H1 (cell line): Measurements from ENCODE around the gene PRDX5. TPM values are rescaled to one million over a fixed set of nuclear protein-coding genes. Genes with fewer than 3 reads are reported as not detected.

Source experiments
- CTCF ChIA-PET: fragments of 300-600 bp; sonication (Branson Sonifier 250); formaldehyde crosslinking; loops from one replicate; lab custom pipeline; 2021; ENCODE audit not compliant: partially characterized antibody; lab: Charles Lee
- POLR2A ChIA-PET: fragments of 300-600 bp; sonication (Branson Sonifier 250); formaldehyde crosslinking; loops from one replicate; lab custom pipeline; 2021; ENCODE audit warnings: inconsistent platforms; ENCODE audit not compliant: partially characterized antibody; lab: Charles Lee
- DNase-seq, 2 experiments: peaks; one replicate each; pipeline versions ENCODE4 v3.0.0 to v3.0.0-alpha.2; 2010 to 2022; ENCODE audit warnings: low spot score in 2 of 2, low read depth in 1 of 2, mixed read lengths in 1 of 2
- FAIRE-seq: peaks from 2 replicates; lab custom pipeline; 2011; peaks lifted over from hg19 to GRCh38; lab: Jason Lieb, UNC
- H2AFZ ChIP-seq: 2 replicates; pipeline ENCODE4 v1.8.1; 2012; ENCODE audit warnings: low read length, inconsistent platforms
- H2AK5ac ChIP-seq: 2 replicates; pipeline ENCODE4 v1.6.1; 2013; ENCODE audit warnings: low read depth, low read length
- H2BK120ac ChIP-seq: replicated peaks from 2 replicates; pipeline ENCODE3; 2013; ENCODE audit warnings: low read depth, low read length, inconsistent platforms
- H2BK12ac ChIP-seq: 2 replicates; pipeline ENCODE4 v1.6.1; 2013; ENCODE audit warnings: low read depth, low read length
- H2BK15ac ChIP-seq: 2 replicates; pipeline ENCODE4 v1.6.1; 2013; ENCODE audit warnings: low read length
- H2BK20ac ChIP-seq: 2 replicates; pipeline ENCODE4 v1.6.1; 2013; ENCODE audit warnings: low read length
- H2BK5ac ChIP-seq: 2 replicates; pipeline ENCODE4 v1.6.1; 2013; ENCODE audit warnings: low read depth, low read length
- H3K14ac ChIP-seq: 2 replicates; pipeline ENCODE4 v1.6.1; 2013; ENCODE audit warnings: inconsistent platforms; ENCODE audit not compliant: insufficient read length
- H3K18ac ChIP-seq: 2 replicates; pipeline ENCODE4 v1.6.1; 2013; ENCODE audit warnings: low read length; ENCODE audit errors: extremely low read depth
- H3K23ac ChIP-seq: 2 replicates; pipeline ENCODE4 v1.6.1; 2013; ENCODE audit warnings: inconsistent platforms; ENCODE audit not compliant: insufficient read length
- H3K23me2 ChIP-seq: 2 replicates; pipeline ENCODE4 v1.6.1; 2013; ENCODE audit warnings: low read depth, low read length
- H3K27ac ChIP-seq: 2 replicates; pipeline ENCODE4 v1.6.1; 2011; ENCODE audit warnings: low read depth, low read length, inconsistent platforms
- H3K27me3 ChIP-seq, 4 experiments: replicated peaks in 1 of 4; 1 replicate in 1 of 4; 2 replicates in 3 of 4; pipeline versions ENCODE4 v1.6.1 to v1.8.1; 2011 to 2013; ENCODE audit warnings: low read length in 3 of 4, mild to moderate bottlenecking in 3 of 4, inconsistent platforms in 2 of 4, mixed read lengths in 2 of 4, moderate library complexity in 1 of 4; ENCODE audit not compliant: control insufficient read depth in 3 of 4, insufficient read depth in 3 of 4; ENCODE audit errors: extremely low read depth in 1 of 4
- H3K36me3 ChIP-seq, 4 experiments: 2 replicates each; pipeline versions ENCODE4 v1.6.1 to v1.8.1; 2011 to 2013; ENCODE audit warnings: mild to moderate bottlenecking in 4 of 4, low read length in 3 of 4, moderate library complexity in 2 of 4, control low read depth in 1 of 4, inconsistent platforms in 1 of 4; ENCODE audit not compliant: insufficient read depth in 4 of 4, control insufficient read depth in 2 of 4
- H3K4ac ChIP-seq: replicated peaks from 2 replicates; pipeline ENCODE3; 2013; ENCODE audit warnings: low read length, low read depth, mixed read lengths, inconsistent platforms; ENCODE audit not compliant: insufficient read length
- H3K4me1 ChIP-seq, 4 experiments: replicated peaks in 1 of 4; 1 replicate in 1 of 4; 2 replicates in 3 of 4; pipeline versions ENCODE4 v1.6.1 to v1.8.1; 2011 to 2013; ENCODE audit warnings: low read length in 3 of 4, inconsistent platforms in 2 of 4, mixed read lengths in 1 of 4; ENCODE audit not compliant: insufficient read depth in 4 of 4, control insufficient read depth in 3 of 4
- H3K4me2 ChIP-seq, 2 experiments: 2 replicates each; pipeline versions ENCODE4 v1.6.1 to v1.8.1; 2011 to 2013; ENCODE audit warnings: low read depth in 2 of 2, low read length in 2 of 2, control low read depth in 1 of 2, inconsistent platforms in 1 of 2, mild to moderate bottlenecking in 1 of 2; ENCODE audit not compliant: insufficient read depth in 1 of 2
- H3K4me3 ChIP-seq, 4 experiments: fragments of 200-600, 300-600 bp in 1 of 4; sonication (generic), shearing (Covaris generic), sonication (Bioruptor Twin) in 1 of 4; 2 replicates each; pipeline versions ENCODE4 v1.5.1 to v1.8.1; 2011 to 2016; ENCODE audit warnings: low read length in 4 of 4, low read depth in 3 of 4, control low read depth in 2 of 4, inconsistent platforms in 2 of 4, mild to moderate bottlenecking in 2 of 4, mixed read lengths in 1 of 4, moderate library complexity in 1 of 4; ENCODE audit not compliant: insufficient read depth in 2 of 4; ENCODE audit errors: extremely low read depth in 1 of 4
- H3K56ac ChIP-seq: replicated peaks from 2 replicates; pipeline ENCODE3; 2013; ENCODE audit warnings: low read depth, mild to moderate bottlenecking, mixed read lengths, low read length, inconsistent platforms; ENCODE audit not compliant: insufficient read length
- H3K79me1 ChIP-seq: 2 replicates; pipeline ENCODE4 v1.6.1; 2013; ENCODE audit warnings: low read depth, low read length, control low read depth
- H3K79me2 ChIP-seq, 2 experiments: 2 replicates each; pipeline versions ENCODE4 v1.6.1 to v1.8.1; 2012 to 2013; ENCODE audit warnings: low read length in 2 of 2, mild to moderate bottlenecking in 2 of 2, inconsistent platforms in 1 of 2; ENCODE audit not compliant: insufficient read depth in 2 of 2, control insufficient read depth in 1 of 2
- H3K9ac ChIP-seq, 4 experiments: replicated peaks in 1 of 4; 1 replicate in 1 of 4; 2 replicates in 3 of 4; pipeline versions ENCODE4 v1.6.1 to v1.8.1; 2011 to 2013; ENCODE audit warnings: low read depth in 3 of 4, low read length in 3 of 4, control low read depth in 2 of 4, mild to moderate bottlenecking in 2 of 4, moderate library complexity in 2 of 4, inconsistent platforms in 1 of 4; ENCODE audit errors: extremely low read depth in 1 of 4
- H3K9me3 ChIP-seq, 2 experiments: 2 replicates each; pipeline versions ENCODE4 v1.6.1 to v1.8.1; 2012 to 2013; ENCODE audit warnings: mild to moderate bottlenecking in 2 of 2, moderate library complexity in 2 of 2, control low read depth in 1 of 2, inconsistent platforms in 1 of 2, low read depth in 1 of 2, low read length in 1 of 2, mixed read lengths in 1 of 2; ENCODE audit not compliant: insufficient read depth in 2 of 2
- H4K20me1 ChIP-seq, 2 experiments: replicated peaks in 1 of 2; 2 replicates each; pipeline versions ENCODE3 to v1.8.1; 2011 to 2013; ENCODE audit warnings: inconsistent platforms in 2 of 2, low read length in 2 of 2, mild to moderate bottlenecking in 1 of 2; ENCODE audit not compliant: insufficient read depth in 2 of 2, control insufficient read depth in 1 of 2
- H4K5ac ChIP-seq: 2 replicates; pipeline ENCODE4 v1.6.1; 2013; ENCODE audit warnings: low read length, low read depth, mixed read lengths, inconsistent platforms; ENCODE audit not compliant: insufficient read length
- H4K8ac ChIP-seq: 2 replicates; pipeline ENCODE4 v1.8.0; 2013; ENCODE audit warnings: mild to moderate bottlenecking, moderate library complexity, low read length, inconsistent platforms; ENCODE audit not compliant: insufficient read depth; ENCODE audit errors: extremely low read depth
- H4K91ac ChIP-seq: replicated peaks from 2 replicates; pipeline ENCODE3; 2013; ENCODE audit warnings: low read length, mixed read lengths, inconsistent platforms; ENCODE audit not compliant: insufficient read length
- BACH1 ChIP-seq: IDR thresholded peaks from 2 replicates; pipeline ENCODE4 v1.6.1; 2012; ENCODE audit warnings: low read length, improper control_type of control experiment
- CBX8 ChIP-seq: fragments of 300-800, 300-1000 bp; sonication (generic); IDR thresholded peaks from 2 replicates; pipeline ENCODE4 v1.7.1; 2016; ENCODE audit warnings: low read depth, low read length, borderline replicate concordance
- GTF2F1 ChIP-seq: IDR thresholded peaks from 2 replicates; pipeline ENCODE4 v1.6.1; 2012; ENCODE audit warnings: low read depth, low read length, improper control_type of control experiment, borderline replicate concordance
- KDM1A ChIP-seq: fragments of 200-600, 300-600 bp; sonication (generic); IDR thresholded peaks from 2 replicates; pipeline ENCODE4 v1.7.1; 2016; ENCODE audit warnings: mild to moderate bottlenecking, low read length, borderline replicate concordance
- KDM4A ChIP-seq: IDR thresholded peaks from one replicate; pipeline ENCODE4 v1.7.1; 2012; ENCODE audit warnings: low read depth, mild to moderate bottlenecking, moderate library complexity, low read length, inconsistent platforms; ENCODE audit not compliant: severe bottlenecking
- POLR2A ChIP-seq, 2 experiments: IDR thresholded peaks; 1 replicate in 1 of 2; 2 replicates in 1 of 2; pipeline ENCODE4 v1.6.1; 2011; ENCODE audit warnings: low read depth in 2 of 2, low read length in 2 of 2, mild to moderate bottlenecking in 2 of 2; ENCODE audit errors: control extremely low read depth in 1 of 2
- POU5F1 ChIP-seq: IDR thresholded peaks from 2 replicates; pipeline ENCODE4 v1.6.1; 2011; ENCODE audit warnings: low read depth, mild to moderate bottlenecking, low read length, moderate library complexity
- RFX5 ChIP-seq: IDR thresholded peaks from 2 replicates; pipeline ENCODE4 v1.6.1; 2011; ENCODE audit warnings: low read depth, low read length, improper control_type of control experiment, borderline replicate concordance
- RXRA ChIP-seq: IDR thresholded peaks from 2 replicates; pipeline ENCODE4 v1.6.1; 2011; ENCODE audit warnings: low read depth, mild to moderate bottlenecking, low read length, moderate library complexity; ENCODE audit not compliant: insufficient read depth
- SIX5 ChIP-seq: IDR thresholded peaks from 2 replicates; pipeline ENCODE4 v1.6.1; 2011; ENCODE audit warnings: mild to moderate bottlenecking, low read depth, low read length
- SRF ChIP-seq: IDR thresholded peaks from 2 replicates; pipeline ENCODE4 v1.6.1; 2011; ENCODE audit warnings: mild to moderate bottlenecking, low read depth, low read length, moderate library complexity
- WGBS, 2 experiments: shearing (Covaris generic) in 1 of 2; methylation state at CpG; one replicate each; pipeline versions ENCODE4 v1.1.6 to v1.1.7; 2013 to 2015; ENCODE audit warnings: low lambda C conversion rate in 2 of 2, mixed read lengths in 2 of 2, inconsistent platforms in 1 of 2, low coverage in 1 of 2, missing lambda C conversion rate in 1 of 2; ENCODE audit not compliant: insufficient replicate concordance in 2 of 2, insufficient coverage in 1 of 2, insufficient read length in 1 of 2; ENCODE audit errors: extremely low coverage in 1 of 2, missing lambda C conversion rate in 1 of 2; 5-methylcytosine and 5-hydroxymethylcytosine counted together
- polyA plus RNA-seq, 7 experiments: library from polyadenylated mRNA; depleted of rRNA in 3 of 7; stranded (reverse) in 5 of 7; unstranded in 2 of 7; fragments of >200 nt in 5 of 7; fragments of 200-250 nt in 2 of 7; gene quantifications; 1 replicate in 5 of 7; 2 replicates in 1 of 7; 4 replicates in 1 of 7; pipeline versions ENCODE4 v1.2.1 to v1.2.3, GENCODE V29; 2011 to 2013; ENCODE audit warnings: missing spikeins in 2 of 7, mixed read lengths in 2 of 7
- total RNA-seq: library from RNA; stranded (reverse); fragmentation: NEBNext Ultra II Directional; extraction: Animal tissue kit (Norgen Biotek cat#: 25700); gene quantifications from 2 replicates; pipeline ENCODE4 v1.2.1, GENCODE V29; 2021

PRDX5 gene
- total and polyA plus RNA-seq, 2 of the 8 experiments (the other 6 are each of a cell fraction or from before 2014, with no cell fraction given) = 201 to 582 TPM

GRCh38 chr11:64368673-64369074, 50.8 kb downstream of the PRDX5 start:
- CTCF ChIA-PET = interaction anchor here (0.7 to 8.3 kb wide), 8 partner anchors 12 to 281 kb away, joined by 3 to 80 read pairs (median 3); no protein-coding TSS in a partner anchor
- Histone ChIP-seq H3K4me2 (no peak overlapping the region), H2BK12ac (no peak overlapping the region), H3K27ac (no peak overlapping the region), H4K91ac (no peak overlapping the region), H3K9me3 (no peaks in the 10 kb centered on the region), H3K4ac (no peak overlapping the region), H3K79me2 (no peaks in the 10 kb centered on the region), H3K18ac (no peak overlapping the region), H3K4me1 (peaks cover 0 to 5% (median 2%) of the 10 kb centered on the region in 4 experiments; a peak in 4 of 7 replicates), H2BK120ac (no peak overlapping the region), H3K79me1 (no peaks in the 10 kb centered on the region), H3K36me3 (peaks cover 0 to 14% (median 0%) of the 10 kb centered on the region in 4 experiments; a peak in 3 of 8 replicates), H4K5ac (no peak overlapping the region), H2BK15ac (no peak overlapping the region), H3K14ac (no peak overlapping the region), H2AK5ac (no peak overlapping the region), H4K20me1 (no peaks in the 10 kb centered on the region), H3K27me3 (no peaks in the 10 kb centered on the region), H3K56ac (no peak overlapping the region), H2BK5ac (no peak overlapping the region), H2BK20ac (no peak overlapping the region), H4K8ac (no peak overlapping the region; the same call in 1 of the 2 replicates), H3K23ac (no peak overlapping the region), H3K23me2 (no peaks in the 10 kb centered on the region; the same call in 1 of the 2 replicates), H2AFZ (no peak overlapping the region), H3K4me3 (no peak overlapping the region), H3K9ac (no peak overlapping the region)
- TF ChIP-seq GTF2F1 (no peak), KDM4A (no peak), KDM1A (no peak), SRF (no peak), POU5F1 (no peak), CBX8 (no peak), POLR2A (IDR thresholded peaks at IDR 0.05; ENCODE audit: control extremely low read depth in 1 of 2, low read depth in 2 of 2, low read length in 2 of 2) (no peak), RFX5 (no peak), RXRA (no peak), SIX5 (no peak), BACH1 (no peak)
- POLR2A ChIA-PET = interaction anchor here (1.3 to 2.9 kb wide), 2 partner anchors 9 to 51 kb away, joined by 3 to 14 read pairs; partner anchors contain the start of genes PRDX5, RPS6KA4 and TRMT112
- DNase-seq = peak in 1 of 2 experiments; percentile 55
- no peak for FAIRE-seq
- 86% methylated on average over 17 of the region's 28 CpGs; no CpG with 5 or more reads in 1 of the 2 experiments for WGBS, 2 experiments
